Measurements from ENCODE around the gene DGAT2.

Gene DGAT2

DNA sequence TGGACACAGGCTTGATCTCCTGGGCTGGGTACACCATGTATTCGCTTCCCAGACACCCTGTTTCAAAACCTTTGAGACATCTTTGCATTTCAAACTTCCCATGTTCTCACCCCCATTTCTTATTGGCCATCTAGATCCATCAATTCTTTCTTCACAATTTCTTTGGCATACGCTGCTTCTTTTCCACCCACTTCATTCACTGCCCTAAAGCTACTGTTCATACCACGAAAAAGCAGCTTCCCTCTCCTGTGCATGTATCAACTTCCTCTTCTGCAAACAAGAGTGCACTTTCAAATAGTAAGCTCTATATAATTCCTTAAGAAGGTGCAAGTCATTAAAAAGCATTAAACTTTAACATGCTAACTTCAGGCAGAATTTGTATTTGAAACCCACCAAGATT lies 67.8 kb downstream of the DGAT2 start:
- no peak for DNase-seq

- DNase-seq, result no peak
Observed at GRCh38 chr11:75839851-75840250, 71.3 kb downstream of the DGAT2 start.

DNA sequence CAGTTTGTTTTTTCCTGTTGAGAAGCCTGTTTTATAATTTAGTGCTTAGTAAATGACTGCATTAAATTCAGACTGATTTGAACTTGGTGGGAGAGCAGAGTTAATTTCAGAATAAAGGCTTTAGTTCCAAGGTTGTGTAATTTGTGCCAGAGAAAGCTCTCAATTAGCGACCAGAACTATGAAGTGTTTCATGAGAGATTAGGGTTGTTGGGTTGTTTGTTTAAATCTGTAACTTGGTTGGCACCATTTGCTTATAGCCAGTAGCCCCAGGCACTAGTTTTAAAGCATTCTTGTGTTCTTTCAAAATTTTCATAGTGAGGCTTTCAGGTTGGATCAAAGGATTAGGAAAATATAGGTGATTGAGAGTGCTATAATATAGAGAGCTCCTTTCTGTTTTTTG lies 71.9 kb downstream of the DGAT2 start:
- no peak for DNase-seq

- no peak for DNase-seq
Observed at GRCh38 chr11:75841739-75842138, 73.2 kb downstream of the DGAT2 start.

- no peak for DNase-seq
Observed at GRCh38 chr11:75845324-75845723, 76.7 kb downstream of the DGAT2 start.

DNA sequence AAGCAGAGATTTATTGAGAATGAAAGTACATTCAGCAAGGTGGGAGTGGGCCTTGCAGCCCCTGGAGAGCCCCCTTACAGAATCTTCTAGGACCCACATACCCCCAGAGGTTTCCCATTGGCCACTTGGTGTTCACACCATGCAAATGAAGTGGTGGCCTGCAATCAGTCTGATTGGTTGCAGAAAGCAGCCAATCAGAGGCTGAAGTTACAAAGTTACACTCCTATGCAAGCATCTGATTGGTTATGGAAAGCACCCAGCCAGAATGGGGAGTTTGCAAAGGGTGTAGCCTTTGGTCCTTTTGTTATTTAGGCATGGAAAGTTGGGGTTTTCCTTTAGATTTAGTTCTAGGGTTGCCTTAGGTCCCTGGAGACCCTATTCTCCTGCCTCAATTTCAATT lies 81.3 kb downstream of the DGAT2 start:
- DNase-seq, result no peak

DNA sequence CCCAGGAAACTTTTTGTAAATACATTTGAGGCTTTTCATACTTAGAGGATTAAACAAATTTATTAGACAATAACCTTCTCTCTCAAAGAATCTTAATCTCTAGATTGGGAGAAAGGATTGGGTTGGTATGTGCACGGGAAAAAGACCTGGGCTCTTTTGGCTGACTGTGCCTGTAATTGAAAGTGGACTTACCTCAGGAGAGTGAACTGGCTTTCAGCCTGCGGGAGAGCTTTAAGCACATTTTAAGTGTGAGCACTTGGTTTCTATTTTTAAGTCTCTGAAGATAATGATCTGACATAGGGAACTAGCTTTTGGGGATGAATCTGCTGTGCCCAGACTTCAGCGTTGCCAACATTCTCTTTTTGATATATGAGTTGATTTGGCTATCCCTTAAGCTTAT lies 82.2 kb downstream of the DGAT2 start:
- DNase-seq, result no peak
